ENCODE data around the gene GPR68.

DNA sequence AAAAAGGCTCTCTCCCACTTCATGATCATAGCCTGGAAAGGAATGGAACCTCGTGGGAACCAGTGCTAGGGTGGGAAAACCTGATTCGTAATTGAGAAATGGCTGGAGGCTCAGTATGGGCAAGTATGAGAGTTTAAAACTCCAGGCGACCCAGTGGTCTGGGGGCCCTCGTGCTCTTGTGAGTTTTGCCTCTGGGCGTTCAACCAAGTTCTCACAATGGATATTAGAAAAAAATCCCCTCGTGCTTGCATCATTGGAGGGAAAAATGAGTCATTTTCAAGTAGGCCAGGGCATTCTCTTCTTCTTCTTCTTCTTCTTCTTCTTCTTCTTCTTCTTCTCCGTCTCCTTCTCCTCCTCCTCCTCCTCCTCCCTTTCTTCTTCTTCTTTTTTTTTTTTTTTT is 39.0 kb downstream of the GPR68 start:
- TF ChIP-seq, protein P1, sequence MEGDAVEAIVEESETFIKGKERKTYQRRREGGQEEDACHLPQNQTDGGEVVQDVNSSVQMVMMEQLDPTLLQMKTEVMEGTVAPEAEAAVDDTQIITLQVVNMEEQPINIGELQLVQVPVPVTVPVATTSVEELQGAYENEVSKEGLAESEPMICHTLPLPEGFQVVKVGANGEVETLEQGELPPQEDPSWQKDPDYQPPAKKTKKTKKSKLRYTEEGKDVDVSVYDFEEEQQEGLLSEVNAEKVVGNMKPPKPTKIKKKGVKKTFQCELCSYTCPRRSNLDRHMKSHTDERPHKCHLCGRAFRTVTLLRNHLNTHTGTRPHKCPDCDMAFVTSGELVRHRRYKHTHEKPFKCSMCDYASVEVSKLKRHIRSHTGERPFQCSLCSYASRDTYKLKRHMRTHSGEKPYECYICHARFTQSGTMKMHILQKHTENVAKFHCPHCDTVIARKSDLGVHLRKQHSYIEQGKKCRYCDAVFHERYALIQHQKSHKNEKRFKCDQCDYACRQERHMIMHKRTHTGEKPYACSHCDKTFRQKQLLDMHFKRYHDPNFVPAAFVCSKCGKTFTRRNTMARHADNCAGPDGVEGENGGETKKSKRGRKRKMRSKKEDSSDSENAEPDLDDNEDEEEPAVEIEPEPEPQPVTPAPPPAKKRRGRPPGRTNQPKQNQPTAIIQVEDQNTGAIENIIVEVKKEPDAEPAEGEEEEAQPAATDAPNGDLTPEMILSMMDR (conservative IDR thresholded peaks at IDR 0.05; ENCODE audit: low read length): no peak
- TF ChIP-seq EZH2phosphoT487 (IDR thresholded peaks at IDR 0.05; ENCODE audit: borderline replicate concordance, low read depth, low read length): no peak

All from OCI-LY7 (cell line).